ENCODE results near the gene TULP4. TPM values are rescaled to one million over a fixed set of nuclear protein-coding genes. Genes with fewer than 3 reads are reported as not detected.
"Not testable (repeated sequence)": the region's sequence is repeated elsewhere in the genome, so short reads cannot be mapped to it uniquely, and the experiment has no call there.

Gene TULP4
- total RNA-seq, 2 donors from 2014 or later: 111 to 119 TPM

GRCh38 chr6:158474961-158475343, 162.7 kb downstream of the TULP4 start:
- H3K4me1 ChIP-seq (replicated peaks): no peaks in the 10 kb centered on the region
- no peaks in the 10 kb centered on the region for H3K9me3 ChIP-seq
- intact Hi-C loops (cut with DNase I): no loop called here
- WGBS: 39% methylated on average over 5 of the region's 5 CpGs
- H3K27me3 ChIP-seq (replicated peaks; ENCODE audit: insufficient read depth): no peaks in the 10 kb centered on the region
- no peak for TF ChIP-seq POLR2A (IDR thresholded peaks at IDR 0.05)
- TF ChIP-seq CTCF (IDR thresholded peaks at IDR 0.05): no peak
- no peak for TF ChIP-seq POLR2AphosphoS5 (IDR thresholded peaks at IDR 0.05)
- H3K36me3 ChIP-seq: no peaks in the 10 kb centered on the region
- no peak overlapping the region for H3K4me3 ChIP-seq
- no peak for DNase-seq (ENCODE audit: low spot score)
- H3K27ac ChIP-seq: peak overlapping the region in 1 of 2 donors; percentile 55

- intact Hi-C loops (cut with DNase I): no loop called here
- Histone ChIP-seq H3K27ac (peak overlapping the region in 1 of 2 donors; percentile 55), H3K36me3 (peaks cover 0 to 3% of the 10 kb centered on the region in 2 donors), H3K4me1 (replicated peaks) (no peaks in the 10 kb centered on the region), H3K27me3 (replicated peaks; ENCODE audit: insufficient read depth) (no peaks in the 10 kb centered on the region), H3K9me3 (no peaks in the 10 kb centered on the region), H3K4me3 (no peak overlapping the region)
- no peak for TF ChIP-seq POLR2A (IDR thresholded peaks at IDR 0.05)
- TF ChIP-seq CTCF (IDR thresholded peaks at IDR 0.05): no peak
- no peak for TF ChIP-seq POLR2AphosphoS5 (IDR thresholded peaks at IDR 0.05)
- WGBS: 39% methylated on average over 15 of the region's 15 CpGs
- DNase-seq (ENCODE audit: low spot score): peak; percentile 14
Measured at GRCh38 chr6:158475344-158476302, 163.4 kb downstream of the TULP4 start.

- no peaks in the 10 kb centered on the region for H3K27me3 ChIP-seq (replicated peaks; ENCODE audit: insufficient read depth)
- no peaks in the 10 kb centered on the region for H3K9me3 ChIP-seq
- H3K36me3 ChIP-seq: peaks cover 0 to 3% of the 10 kb centered on the region in 2 donors
- no peak overlapping the region for H3K27ac ChIP-seq
- no peak overlapping the region for H3K4me3 ChIP-seq
- DNase-seq (ENCODE audit: low spot score): no peak
- TF ChIP-seq POLR2A (IDR thresholded peaks at IDR 0.05) (no peak), POLR2AphosphoS5 (IDR thresholded peaks at IDR 0.05) (no peak), CTCF (IDR thresholded peaks at IDR 0.05) (no peak)
- intact Hi-C loops (cut with DNase I): no loop called here
- 87% methylated on average over 12 of the region's 12 CpGs for WGBS
- H3K4me1 ChIP-seq (replicated peaks): no peaks in the 10 kb centered on the region
Measured at GRCh38 chr6:158476389-158476788, 164.1 kb downstream of the TULP4 start.

GRCh38 chr6:158477722-158478121, 165.5 kb downstream of the TULP4 start:
- intact Hi-C loops (cut with DNase I); DNase-seq (ENCODE audit: low spot score); H3K9me3 ChIP-seq; H3K4me1 ChIP-seq (replicated peaks); H3K36me3 ChIP-seq; H3K27me3 ChIP-seq (replicated peaks; ENCODE audit: insufficient read depth); H3K4me3 ChIP-seq; H3K27ac ChIP-seq: not testable (repeated sequence)
- WGBS: 93% methylated on average over 4 of the region's 4 CpGs

GRCh38 chr6:158480989-158481388, 168.7 kb downstream of the TULP4 start:
- intact Hi-C loops (cut with DNase I): no loop called here
- TF ChIP-seq POLR2AphosphoS5 (IDR thresholded peaks at IDR 0.05) (no peak), CTCF (IDR thresholded peaks at IDR 0.05) (no peak), POLR2A (IDR thresholded peaks at IDR 0.05) (no peak)
- H3K27me3 ChIP-seq (replicated peaks; ENCODE audit: insufficient read depth): no peaks in the 10 kb centered on the region
- DNase-seq (ENCODE audit: low spot score): no peak
- H3K27ac ChIP-seq: no peak overlapping the region
- no peak overlapping the region for H3K4me3 ChIP-seq
- no peaks in the 10 kb centered on the region for H3K9me3 ChIP-seq
- 94% methylated on average over 20 of the region's 20 CpGs for WGBS
- no peaks in the 10 kb centered on the region for H3K4me1 ChIP-seq (replicated peaks)
- peaks cover 0 to 3% of the 10 kb centered on the region in 2 donors for H3K36me3 ChIP-seq

All from prostate gland (tissue), 2 donors.